H1 (cell line): ENCODE data around the gene NDUFA11. TPM values are rescaled to one million over a fixed set of nuclear protein-coding genes. Genes with fewer than 3 reads are reported as not detected.

Source experiments
- ASH2L ChIP-seq: fragments of 200-600, 300-600 bp; sonication (generic); IDR thresholded peaks from one replicate; pipeline ENCODE4 v1.7.1; 2017; ENCODE audit warnings: low read length
- BCL11A ChIP-seq, 2 experiments: IDR thresholded peaks; one replicate each; pipeline ENCODE4 v1.6.1; 2011; ENCODE audit warnings: low read depth in 2 of 2, low read length in 2 of 2, mild to moderate bottlenecking in 2 of 2
- CHD1 ChIP-seq: IDR thresholded peaks from 2 replicates; pipeline ENCODE4 v1.6.1; 2012; ENCODE audit warnings: low read depth, low read length, improper control_type of control experiment
- CHD2 ChIP-seq: IDR thresholded peaks from 2 replicates; pipeline ENCODE4 v1.6.1; 2012; ENCODE audit warnings: low read length, improper control_type of control experiment
- KDM4A ChIP-seq: IDR thresholded peaks from one replicate; pipeline ENCODE4 v1.7.1; 2012; ENCODE audit warnings: low read depth, mild to moderate bottlenecking, moderate library complexity, low read length, inconsistent platforms; ENCODE audit not compliant: severe bottlenecking
- SP1 ChIP-seq: IDR thresholded peaks from 2 replicates; pipeline ENCODE4 v1.6.1; 2011; ENCODE audit warnings: low read depth, low read length
- TEAD4 ChIP-seq: IDR thresholded peaks from 2 replicates; pipeline ENCODE4 v1.6.1; 2012; ENCODE audit warnings: low read depth, low read length, inconsistent platforms, mixed read lengths
- polyA plus RNA-seq, 7 experiments: library from polyadenylated mRNA; depleted of rRNA in 3 of 7; stranded (reverse) in 5 of 7; unstranded in 2 of 7; fragments of >200 nt in 5 of 7; fragments of 200-250 nt in 2 of 7; gene quantifications; 1 replicate in 5 of 7; 2 replicates in 1 of 7; 4 replicates in 1 of 7; pipeline versions ENCODE4 v1.2.1 to v1.2.3, GENCODE V29; 2011 to 2013; ENCODE audit warnings: missing spikeins in 2 of 7, mixed read lengths in 2 of 7
- total RNA-seq: library from RNA; stranded (reverse); fragmentation: NEBNext Ultra II Directional; extraction: Animal tissue kit (Norgen Biotek cat#: 25700); gene quantifications from 2 replicates; pipeline ENCODE4 v1.2.1, GENCODE V29; 2021
- TF ChIP-seq, protein P1 (sequence below): IDR thresholded peaks from 2 replicates; pipeline ENCODE4 v1.6.1; 2011; ENCODE audit warnings: low read depth, mild to moderate bottlenecking, low read length; ENCODE audit not compliant: insufficient read depth

The NDUFA11 gene
- total and polyA plus RNA-seq, 2 of the 8 experiments (the other 6 are each of a cell fraction or from before 2014, with no cell fraction given), result 205 to 1,037 TPM

GRCh38 chr19:5952193-5953029 lies 48.8 kb upstream of the NDUFA11 start (continued):
- TF ChIP-seq BCL11A (IDR thresholded peaks at IDR 0.05; ENCODE audit: low read depth in 2 of 2, low read length in 2 of 2) (no peak), ASH2L (no peak), CHD2 (no peak), SP1 (no peak), KDM4A (no peak), TEAD4 (no peak), CHD1 (no peak)
- TF ChIP-seq, protein P1, sequence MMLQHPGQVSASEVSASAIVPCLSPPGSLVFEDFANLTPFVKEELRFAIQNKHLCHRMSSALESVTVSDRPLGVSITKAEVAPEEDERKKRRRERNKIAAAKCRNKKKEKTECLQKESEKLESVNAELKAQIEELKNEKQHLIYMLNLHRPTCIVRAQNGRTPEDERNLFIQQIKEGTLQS, result no peak
